HG02759 (cell line): Measurements from ENCODE around the gene FAM234B.

Experiments
- ATAC-seq: cut with Tn5 transposase; IDR thresholded peaks from one replicate; pipeline ENCODE4 v1.9.1; 2021; ENCODE audit warnings: mild to moderate bottlenecking, moderate library complexity; ENCODE audit not compliant: unreplicated experiment

FAM234B gene

GRCh38 chr12:13044002-13044905 lies at the start of gene FAM234B:
FAM234B (plus strand) TSS chr12:13044381; CDS start chr12:13044404, 23 bp downstream.
- ATAC-seq = peak; percentile 92

- ATAC-seq = no peak
Observed at GRCh38 chr12:12995088-12995487, 49.1 kb upstream of the FAM234B start.

- no peak for ATAC-seq
Observed at GRCh38 chr12:12996209-12996608, 48.0 kb upstream of the FAM234B start.

GRCh38 chr12:12997156-12997555 lies 47.0 kb upstream of the FAM234B start:
- ATAC-seq = no peak

- no peak for ATAC-seq
Observed at GRCh38 chr12:12997734-12998133, 46.4 kb upstream of the FAM234B start.

GRCh38 chr12:12998248-12998647 lies 45.9 kb upstream of the FAM234B start:
- ATAC-seq = no peak

- peak; percentile 4 for ATAC-seq
Observed at GRCh38 chr12:12999271-12999958, 44.8 kb upstream of the FAM234B start.

- peak; percentile 84 for ATAC-seq
Observed at GRCh38 chr12:12999959-13000615, 44.1 kb upstream of the FAM234B start, which contains the start of gene HEBP1. HEBP1 (minus strand) TSS chr12:13000265; CDS start chr12:13000114, 151 bp downstream.

- ATAC-seq = no peak
Observed at GRCh38 chr12:13000616-13000924, 43.6 kb upstream of the FAM234B start.

GRCh38 chr12:13000925-13001774 lies 43.0 kb upstream of the FAM234B start:
- no peak for ATAC-seq

GRCh38 chr12:13001775-13002040 lies 42.5 kb upstream of the FAM234B start:
- no peak for ATAC-seq

GRCh38 chr12:13002301-13003097 lies 41.7 kb upstream of the FAM234B start:
- no peak for ATAC-seq

- no peak for ATAC-seq
Observed at GRCh38 chr12:13004361-13004760, 39.8 kb upstream of the FAM234B start.

GRCh38 chr12:13004986-13005385 lies 39.2 kb upstream of the FAM234B start:
- no peak for ATAC-seq

- ATAC-seq = no peak
Observed at GRCh38 chr12:13005649-13006048, 38.5 kb upstream of the FAM234B start.

- no peak for ATAC-seq
Observed at GRCh38 chr12:13007496-13008233, 36.5 kb upstream of the FAM234B start.

- ATAC-seq = no peak
Observed at GRCh38 chr12:13008741-13009380, 35.3 kb upstream of the FAM234B start.

- no peak for ATAC-seq
Observed at GRCh38 chr12:13011098-13011497, 33.1 kb upstream of the FAM234B start.

GRCh38 chr12:13022851-13023271 lies 21.3 kb upstream of the FAM234B start:
- no peak for ATAC-seq
